Activated naive CD8-positive, alpha-beta T cell treated with anti-CD3 and anti-CD28 coated beads, Interleukin-2, amount 50 U/mL, for 24 hours (primary cell): Measurements from ENCODE around the gene TGM5.
"Not testable (repeated sequence)": the region's sequence is repeated elsewhere in the genome, so short reads cannot be mapped to it uniquely, and the experiment has no call there.

Experiments
- ATAC-seq: fragments of 150-1000 bp; cut with Tn5 transposase; one replicate; pipeline ENCODE4 v1.10.0; 2021
- DNase-seq: peaks from one replicate; pipeline ENCODE4 v3.0.0; 2021
- H3K27ac Mint-ChIP-seq: one replicate; pipeline ENCODE4 v1.8.0; 2021; ENCODE audit warnings: mild to moderate bottlenecking, mixed read lengths
- H3K27me3 Mint-ChIP-seq: one replicate; pipeline ENCODE4 v1.8.0; 2021; ENCODE audit warnings: mixed read lengths
- H3K36me3 Mint-ChIP-seq: one replicate; pipeline ENCODE4 v1.8.0; 2021; ENCODE audit warnings: low read depth, mixed read lengths
- H3K4me1 Mint-ChIP-seq: one replicate; pipeline ENCODE4 v1.8.0; 2021; ENCODE audit warnings: mixed read lengths
- H3K4me3 Mint-ChIP-seq: one replicate; pipeline ENCODE4 v1.8.0; 2021; ENCODE audit warnings: mild to moderate bottlenecking, moderate library complexity, mixed read lengths
- H3K9me3 Mint-ChIP-seq: one replicate; pipeline ENCODE4 v1.8.0; 2021; ENCODE audit warnings: mixed read lengths

The TGM5 gene, protein sequence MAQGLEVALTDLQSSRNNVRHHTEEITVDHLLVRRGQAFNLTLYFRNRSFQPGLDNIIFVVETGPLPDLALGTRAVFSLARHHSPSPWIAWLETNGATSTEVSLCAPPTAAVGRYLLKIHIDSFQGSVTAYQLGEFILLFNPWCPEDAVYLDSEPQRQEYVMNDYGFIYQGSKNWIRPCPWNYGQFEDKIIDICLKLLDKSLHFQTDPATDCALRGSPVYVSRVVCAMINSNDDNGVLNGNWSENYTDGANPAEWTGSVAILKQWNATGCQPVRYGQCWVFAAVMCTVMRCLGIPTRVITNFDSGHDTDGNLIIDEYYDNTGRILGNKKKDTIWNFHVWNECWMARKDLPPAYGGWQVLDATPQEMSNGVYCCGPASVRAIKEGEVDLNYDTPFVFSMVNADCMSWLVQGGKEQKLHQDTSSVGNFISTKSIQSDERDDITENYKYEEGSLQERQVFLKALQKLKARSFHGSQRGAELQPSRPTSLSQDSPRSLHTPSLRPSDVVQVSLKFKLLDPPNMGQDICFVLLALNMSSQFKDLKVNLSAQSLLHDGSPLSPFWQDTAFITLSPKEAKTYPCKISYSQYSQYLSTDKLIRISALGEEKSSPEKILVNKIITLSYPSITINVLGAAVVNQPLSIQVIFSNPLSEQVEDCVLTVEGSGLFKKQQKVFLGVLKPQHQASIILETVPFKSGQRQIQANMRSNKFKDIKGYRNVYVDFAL

DNA sequence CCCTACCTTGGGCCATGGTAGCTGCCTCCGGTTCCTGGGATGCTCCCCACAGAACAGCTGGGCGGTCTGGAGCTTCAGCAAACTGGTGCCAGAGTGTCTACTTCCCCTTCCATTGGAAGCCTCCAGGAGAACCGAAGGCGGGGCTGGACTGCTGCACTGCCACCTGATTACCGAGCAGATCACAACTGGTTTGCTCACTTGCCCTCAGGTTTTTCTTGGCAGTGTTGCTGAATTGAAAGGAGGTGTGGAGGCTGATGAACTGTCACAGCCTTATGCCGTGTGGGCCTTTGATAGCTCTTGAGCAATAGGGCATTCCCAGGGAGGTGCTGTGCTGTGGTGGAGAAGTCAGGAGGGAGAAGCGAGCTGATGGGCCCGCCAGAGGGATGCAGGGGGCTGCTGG is at the start of gene TGM5:
TSS of gene TGM5 (minus strand) at position 95 of the 400 bp plus-strand sequence. CDS start at position 16, 79 bp downstream.
- H3K27ac Mint-ChIP-seq = no peak within 1 kb of the TSS
- DNase-seq (no peak), ATAC-seq (no peak)
- H3K4me1 Mint-ChIP-seq = peaks cover 10% of the 10 kb centered on the region
- no peaks in the 10 kb centered on the region for H3K36me3 Mint-ChIP-seq
- peaks cover 4% of the 10 kb centered on the region for H3K27me3 Mint-ChIP-seq
- H3K9me3 Mint-ChIP-seq = no peaks in the 10 kb centered on the region
- no peak within 1 kb of the TSS for H3K4me3 Mint-ChIP-seq

DNA sequence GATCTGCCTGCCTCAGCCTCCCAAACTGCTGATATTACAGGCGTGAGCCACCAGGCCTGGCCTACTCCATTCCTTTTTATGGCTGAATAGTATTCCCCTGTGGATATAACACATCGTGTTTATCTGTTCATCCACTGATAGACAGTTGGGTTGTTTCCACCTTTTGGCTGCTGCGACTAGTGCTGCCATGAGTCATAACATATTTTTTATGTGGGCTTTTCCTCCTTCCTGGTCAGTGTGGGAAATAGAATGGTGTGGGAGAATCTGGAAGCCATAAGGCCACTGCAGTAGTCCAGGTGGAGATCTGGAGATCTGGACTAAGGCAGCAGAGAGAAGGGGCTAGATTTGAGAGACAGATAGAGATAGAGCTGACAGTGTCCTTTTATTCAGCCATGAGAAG is 47.4 kb upstream of the TGM5 start:
- Mint-ChIP-seq H3K27me3 (peaks cover 27% of the 10 kb centered on the region), H3K27ac (no peak overlapping the region), H3K9me3 (no peaks in the 10 kb centered on the region), H3K4me3 (no peak overlapping the region), H3K36me3 (no peaks in the 10 kb centered on the region), H3K4me1 (no peaks in the 10 kb centered on the region)
- DNase-seq = no peak
- ATAC-seq = no peak

DNA sequence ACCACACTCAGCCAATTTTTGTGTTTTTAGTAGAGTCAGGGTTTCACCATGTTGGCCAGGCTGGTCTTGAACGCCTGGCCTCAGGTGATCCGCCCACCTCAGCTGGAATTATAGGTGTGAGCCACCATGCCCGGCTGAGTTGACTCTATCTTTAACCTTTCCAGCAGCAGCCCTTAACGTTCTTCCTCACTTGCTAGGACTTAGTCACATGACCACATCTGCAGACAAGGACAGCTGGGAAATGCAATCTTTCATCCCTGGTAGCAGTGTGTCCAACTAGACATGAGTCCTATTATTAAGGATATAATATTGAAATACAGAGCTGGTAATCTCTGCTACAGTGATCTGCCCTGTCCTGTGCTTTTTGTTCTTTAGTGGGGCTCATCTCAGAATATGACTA is 45.6 kb upstream of the TGM5 start:
- Mint-ChIP-seq H3K9me3 (no peaks in the 10 kb centered on the region), H3K27ac (no peak overlapping the region), H3K4me3 (no peak overlapping the region), H3K27me3 (peaks cover 32% of the 10 kb centered on the region), H3K4me1 (no peaks in the 10 kb centered on the region), H3K36me3 (no peaks in the 10 kb centered on the region)
- ATAC-seq (no peak), DNase-seq (no peak)

DNA sequence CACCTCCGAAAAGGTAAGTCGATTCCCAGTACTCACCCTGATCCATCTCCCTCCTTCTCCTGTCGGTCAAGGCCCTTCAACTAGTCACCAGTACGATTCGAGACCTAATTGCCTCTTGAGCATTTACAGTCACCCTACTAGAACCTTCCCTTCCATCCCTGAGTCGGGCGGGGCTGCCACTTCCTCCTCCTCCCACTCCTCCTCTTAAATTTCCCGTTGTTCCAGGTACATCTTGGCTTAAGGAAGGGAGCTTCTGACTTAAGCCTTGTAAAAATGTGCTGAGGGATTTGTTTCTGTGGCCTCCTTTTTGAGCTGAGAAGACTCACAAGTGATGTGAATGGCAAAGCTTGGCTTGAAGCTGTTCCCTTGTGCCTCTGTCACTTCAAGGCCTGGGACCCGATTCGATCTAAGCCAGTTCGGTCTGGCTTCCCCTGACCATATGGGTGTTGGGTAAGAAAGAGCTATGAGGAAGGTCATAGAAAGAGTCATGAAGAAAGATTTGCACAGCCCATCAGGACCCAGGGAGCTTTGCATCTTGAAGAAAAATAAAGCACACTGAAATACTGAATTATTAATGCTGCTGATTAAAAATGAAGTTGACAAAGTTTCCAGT is 35.6 kb upstream of the TGM5 start, which contains the start of gene TGM7:
TSS of gene TGM7 (minus strand) at position 51 of the 613 bp plus-strand sequence.
- ATAC-seq = no peak

DNA sequence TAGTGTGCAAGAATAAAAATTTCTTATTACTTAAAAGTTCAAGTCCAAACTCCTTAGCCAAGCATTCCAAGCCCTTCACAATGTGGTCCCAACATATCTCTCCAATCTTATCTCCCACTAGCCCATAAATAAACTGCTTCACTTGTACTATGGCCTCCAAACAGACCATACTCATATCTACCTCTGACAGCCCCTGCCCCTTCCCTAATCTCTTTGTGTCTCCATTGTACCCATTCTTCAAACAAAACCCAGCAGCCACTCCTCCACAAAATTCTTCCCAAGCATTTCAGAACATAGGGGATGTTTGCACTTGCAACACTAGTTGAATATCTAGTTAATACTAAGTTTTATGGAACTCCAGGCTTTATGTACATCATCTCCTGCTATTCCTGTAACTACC is 33.2 kb upstream of the TGM5 start:
- no peak for DNase-seq
- no peak overlapping the region for H3K4me3 Mint-ChIP-seq
- H3K9me3 Mint-ChIP-seq = no peaks in the 10 kb centered on the region
- H3K4me1 Mint-ChIP-seq = no peaks in the 10 kb centered on the region
- H3K36me3 Mint-ChIP-seq = no peaks in the 10 kb centered on the region
- ATAC-seq = no peak
- H3K27ac Mint-ChIP-seq = no peak overlapping the region
- H3K27me3 Mint-ChIP-seq = peaks cover 22% of the 10 kb centered on the region

More for the DNA sequence above, 35.6 kb upstream of the TGM5 start, which contains the start of gene TGM7:
- Mint-ChIP-seq H3K4me3 (no peak within 1 kb of the TSS), H3K36me3 (no peaks in the 10 kb centered on the region), H3K4me1 (no peaks in the 10 kb centered on the region), H3K27me3 (peaks cover 21% of the 10 kb centered on the region), H3K27ac (no peak within 1 kb of the TSS), H3K9me3 (no peaks in the 10 kb centered on the region)
- no peak for DNase-seq

DNA sequence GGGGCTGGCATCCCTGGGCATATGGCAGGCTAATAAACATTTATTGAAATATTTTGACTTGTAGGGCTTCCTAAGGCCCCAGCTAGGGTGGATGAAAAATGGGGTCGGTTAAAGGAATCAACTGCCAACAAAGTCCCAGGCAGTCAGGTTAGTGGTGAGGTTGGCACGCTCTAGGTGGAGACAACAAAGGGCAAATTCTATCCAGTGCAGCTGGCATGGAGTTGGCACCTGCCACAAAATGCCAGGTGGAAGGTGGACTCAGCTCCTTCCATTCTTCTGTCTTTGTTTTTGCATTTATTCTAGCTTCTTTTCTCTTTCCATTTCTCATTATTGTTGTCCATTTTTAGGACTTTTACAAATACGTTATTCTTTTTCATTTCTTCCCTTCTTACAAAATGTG is 32.7 kb upstream of the TGM5 start:
- peaks cover 26% of the 10 kb centered on the region for H3K27me3 Mint-ChIP-seq
- ATAC-seq (no peak), DNase-seq (no peak)
- no peak overlapping the region for H3K4me3 Mint-ChIP-seq
- no peak overlapping the region for H3K27ac Mint-ChIP-seq
- no peaks in the 10 kb centered on the region for H3K36me3 Mint-ChIP-seq
- H3K4me1 Mint-ChIP-seq = no peaks in the 10 kb centered on the region
- H3K9me3 Mint-ChIP-seq = no peaks in the 10 kb centered on the region

DNA sequence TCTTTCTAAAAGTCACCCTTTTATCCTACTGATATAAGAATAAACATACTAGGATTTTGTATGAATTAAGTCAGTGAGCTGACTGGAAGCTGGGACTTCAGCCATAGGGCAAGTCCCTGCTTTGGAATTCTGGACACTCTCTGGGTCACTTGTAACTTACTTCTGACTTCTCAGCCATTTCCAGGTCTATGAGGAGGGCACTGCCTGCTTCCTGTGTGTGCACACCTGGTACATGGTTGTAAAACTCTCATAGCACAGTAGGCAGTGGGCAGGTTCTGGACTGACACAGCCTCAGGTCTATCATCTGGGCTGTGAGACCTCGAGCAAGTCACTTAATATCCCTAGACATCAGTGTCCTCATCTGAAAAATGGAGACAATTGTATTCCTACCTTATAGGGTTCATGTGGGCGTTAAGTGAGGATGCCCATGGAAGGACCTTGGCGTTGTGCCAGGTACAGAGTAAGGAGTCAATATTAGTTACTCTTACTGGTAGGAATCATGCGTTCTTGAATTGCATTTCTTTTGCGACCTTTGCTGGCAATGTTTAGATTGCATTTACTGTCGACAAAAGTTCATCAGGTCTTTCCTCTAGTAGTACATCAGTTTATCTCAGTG is 27.5 kb upstream of the TGM5 start:
- no peak for DNase-seq
- Mint-ChIP-seq H3K4me3 (no peak overlapping the region), H3K9me3 (no peaks in the 10 kb centered on the region), H3K27ac (no peak overlapping the region), H3K4me1 (peaks cover 1% of the 10 kb centered on the region), H3K27me3 (peaks cover 32% of the 10 kb centered on the region), H3K36me3 (no peaks in the 10 kb centered on the region)
- ATAC-seq = no peak

DNA sequence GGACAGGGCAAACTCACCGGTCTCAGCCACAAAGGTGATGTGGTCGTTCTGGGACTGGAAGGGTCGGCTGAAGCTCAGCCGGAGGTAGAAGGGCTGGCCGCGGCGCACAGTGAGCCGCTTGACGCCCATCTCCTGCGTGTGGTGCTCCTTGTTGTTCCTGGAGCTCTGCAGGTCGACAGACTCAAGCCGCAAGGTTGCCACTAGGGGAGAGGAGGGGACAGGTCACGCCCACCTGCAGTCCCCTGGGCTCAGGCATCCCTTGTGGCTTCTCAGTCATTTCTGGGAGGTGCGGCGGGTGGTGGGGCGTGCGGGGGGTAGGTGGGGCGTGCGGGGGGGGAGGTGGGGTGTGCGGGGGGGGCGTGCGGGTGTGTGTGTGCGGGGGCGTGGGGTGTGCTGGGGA is 26.7 kb upstream of the TGM5 start:
- Mint-ChIP-seq H3K27me3 (peaks cover 32% of the 10 kb centered on the region), H3K36me3 (no peaks in the 10 kb centered on the region), H3K4me1 (peaks cover 1% of the 10 kb centered on the region), H3K9me3 (no peaks in the 10 kb centered on the region), H3K4me3 (no peak overlapping the region), H3K27ac (no peak overlapping the region)
- ATAC-seq (peak; percentile 57), DNase-seq (no peak)

DNA sequence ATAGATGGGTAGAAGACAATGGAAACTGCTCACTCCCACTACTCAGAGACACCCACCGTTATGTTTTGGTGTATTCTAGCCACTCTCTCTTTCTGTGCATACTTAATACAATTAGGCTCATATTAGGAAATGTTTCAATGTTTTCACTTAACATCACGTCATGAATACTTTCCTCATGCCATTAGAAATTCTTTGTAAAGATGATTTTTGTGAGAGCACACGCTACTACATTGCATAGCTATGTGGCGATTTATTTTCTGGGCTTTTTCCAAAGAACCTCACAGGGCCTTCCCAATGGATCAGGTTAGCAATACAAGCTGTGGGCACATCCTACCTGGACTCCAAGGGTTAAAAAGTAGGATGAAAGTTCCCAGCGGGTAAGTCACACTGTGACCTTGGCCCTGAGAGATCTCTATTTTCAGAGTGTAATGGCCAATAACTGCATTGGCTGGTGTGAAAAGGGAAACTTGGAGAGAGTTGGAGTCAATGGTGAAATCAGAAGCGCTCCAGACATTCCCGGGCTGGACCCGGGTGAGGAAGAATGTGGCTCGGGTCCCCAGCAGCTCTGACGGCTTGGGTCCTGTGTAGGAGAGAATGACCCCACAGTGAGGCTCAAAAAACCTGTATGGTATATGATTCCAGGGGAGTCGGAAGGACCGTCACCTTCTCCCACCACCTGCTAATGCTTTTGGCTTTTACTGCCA is 25.8 kb upstream of the TGM5 start:
- ATAC-seq (no peak), DNase-seq (no peak)
- H3K9me3 Mint-ChIP-seq = no peaks in the 10 kb centered on the region
- H3K4me1 Mint-ChIP-seq = peaks cover 1% of the 10 kb centered on the region
- no peak overlapping the region for H3K27ac Mint-ChIP-seq
- peaks cover 35% of the 10 kb centered on the region for H3K27me3 Mint-ChIP-seq
- no peak overlapping the region for H3K4me3 Mint-ChIP-seq
- H3K36me3 Mint-ChIP-seq = no peaks in the 10 kb centered on the region

DNA sequence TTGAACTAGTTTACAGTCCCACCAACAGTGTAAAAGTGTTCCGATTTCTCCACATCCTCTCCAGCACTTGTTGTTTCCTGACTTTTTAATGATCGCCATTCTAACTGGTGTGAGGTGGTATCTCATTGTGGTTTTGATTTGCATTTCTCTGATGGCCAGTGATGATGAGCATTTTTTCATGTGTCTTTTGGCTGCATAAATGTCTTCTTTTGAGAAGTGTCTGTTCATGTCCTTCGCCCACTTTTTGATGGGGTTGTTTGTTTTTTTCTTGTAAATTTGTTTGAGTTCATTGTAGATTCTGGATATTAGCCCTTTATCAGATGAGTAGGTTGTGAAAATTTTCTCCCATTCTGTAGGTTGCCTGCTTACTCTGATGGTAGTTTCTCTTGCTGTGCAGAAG is 22.9 kb upstream of the TGM5 start:
- not testable (repeated sequence) for DNase-seq, H3K36me3 Mint-ChIP-seq, H3K27ac Mint-ChIP-seq, H3K4me3 Mint-ChIP-seq, H3K4me1 Mint-ChIP-seq, ATAC-seq, H3K9me3 Mint-ChIP-seq
- peaks cover 19% of the 10 kb centered on the region for H3K27me3 Mint-ChIP-seq

DNA sequence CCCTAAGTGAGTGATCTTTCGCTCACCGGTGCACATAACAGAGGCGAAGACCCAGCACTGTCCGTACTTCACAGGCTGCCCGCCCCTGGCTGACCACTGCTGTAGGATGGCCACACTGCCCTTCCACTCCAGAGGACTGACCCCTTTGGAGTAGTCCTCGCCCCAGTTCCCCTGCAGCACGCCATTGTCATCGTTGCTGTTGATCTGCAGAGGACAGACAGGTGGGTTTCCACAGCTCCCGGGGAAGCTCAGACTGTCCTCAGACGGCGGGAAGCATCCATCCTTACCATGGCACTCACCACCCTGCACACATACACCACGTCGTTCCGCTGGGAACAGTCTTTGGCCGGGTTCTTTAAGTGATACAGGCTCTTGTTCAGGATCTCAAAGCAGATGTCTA is 20.5 kb upstream of the TGM5 start:
- DNase-seq (no peak), ATAC-seq (no peak)
- no peak overlapping the region for H3K4me3 Mint-ChIP-seq
- H3K27me3 Mint-ChIP-seq = peaks cover 6% of the 10 kb centered on the region
- H3K9me3 Mint-ChIP-seq = no peaks in the 10 kb centered on the region
- H3K27ac Mint-ChIP-seq = no peak overlapping the region
- no peaks in the 10 kb centered on the region for H3K36me3 Mint-ChIP-seq
- no peaks in the 10 kb centered on the region for H3K4me1 Mint-ChIP-seq

DNA sequence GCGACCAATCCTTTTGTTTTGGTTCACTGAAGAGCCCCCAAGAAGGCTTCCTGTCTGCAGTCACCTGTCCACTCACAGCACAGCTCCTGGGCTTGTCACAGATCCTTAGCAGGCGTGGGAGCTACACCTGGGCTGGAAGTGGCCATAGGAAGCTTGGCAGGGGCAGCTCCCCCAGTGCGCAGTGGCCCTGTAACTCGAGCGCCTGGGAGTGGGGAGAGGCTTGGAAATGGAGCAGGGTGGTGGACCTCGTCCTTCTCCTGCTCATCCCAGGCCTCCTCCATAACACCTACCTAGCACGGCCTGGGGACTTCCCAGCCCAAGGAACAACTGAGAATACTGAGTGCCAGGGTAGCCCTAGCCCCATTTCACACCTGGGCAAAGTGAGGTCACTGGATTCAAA is 19.3 kb upstream of the TGM5 start:
- Mint-ChIP-seq H3K36me3 (no peaks in the 10 kb centered on the region), H3K4me1 (no peaks in the 10 kb centered on the region), H3K4me3 (no peak overlapping the region), H3K9me3 (no peaks in the 10 kb centered on the region), H3K27me3 (peaks cover 6% of the 10 kb centered on the region), H3K27ac (no peak overlapping the region)
- ATAC-seq (no peak), DNase-seq (no peak)

DNA sequence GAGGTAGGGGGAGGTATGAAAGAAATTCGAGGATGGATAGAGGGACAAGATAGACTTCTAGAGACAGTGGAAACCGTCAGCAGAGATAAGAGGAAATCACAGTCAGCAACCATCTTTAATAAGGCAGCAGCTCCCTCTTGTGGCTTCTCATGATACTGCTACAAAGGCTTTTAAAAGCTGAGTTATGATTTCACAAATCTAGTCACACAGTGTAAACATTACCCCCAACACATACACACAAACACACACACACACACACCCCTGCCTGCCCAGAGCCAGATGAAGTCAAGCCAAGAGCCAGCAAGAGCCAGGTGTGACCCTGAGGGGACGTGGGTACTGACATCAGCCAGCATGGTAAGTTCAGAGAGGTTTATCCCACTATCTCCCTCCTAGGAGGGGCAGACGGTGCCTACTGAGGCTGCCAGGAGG is 18.9 kb upstream of the TGM5 start:
- H3K9me3 Mint-ChIP-seq = no peaks in the 10 kb centered on the region
- H3K36me3 Mint-ChIP-seq = no peaks in the 10 kb centered on the region
- no peak overlapping the region for H3K27ac Mint-ChIP-seq
- peak; percentile 58 for DNase-seq
- H3K27me3 Mint-ChIP-seq = peaks cover 6% of the 10 kb centered on the region
- H3K4me3 Mint-ChIP-seq = no peak overlapping the region
- peak; percentile 64 for ATAC-seq
- H3K4me1 Mint-ChIP-seq = no peaks in the 10 kb centered on the region

DNA sequence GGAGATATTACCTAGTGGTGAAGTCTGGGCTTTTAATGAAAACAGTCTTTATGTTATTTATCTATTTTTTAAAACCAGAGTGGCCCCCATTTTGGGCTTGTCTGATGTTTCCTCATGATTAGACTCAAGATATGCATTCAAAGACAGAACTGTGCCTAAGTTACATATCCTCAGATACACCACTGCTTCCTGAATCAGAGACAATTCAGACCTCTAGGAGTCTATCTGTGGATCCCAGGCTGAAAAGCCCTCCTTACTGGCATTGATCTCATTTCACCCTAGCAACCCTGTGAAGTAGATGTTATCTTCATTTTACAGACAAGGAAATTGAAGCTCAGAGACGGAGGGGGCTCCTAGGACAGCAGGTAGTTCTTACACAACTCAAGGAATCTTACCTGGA is 16.8 kb upstream of the TGM5 start:
- Mint-ChIP-seq H3K27me3 (peaks cover 6% of the 10 kb centered on the region), H3K9me3 (no peaks in the 10 kb centered on the region), H3K4me3 (no peak overlapping the region)

More for the DNA sequence above, 16.8 kb upstream of the TGM5 start:
- no peak overlapping the region for H3K27ac Mint-ChIP-seq
- H3K36me3 Mint-ChIP-seq = no peaks in the 10 kb centered on the region
- DNase-seq (no peak), ATAC-seq (no peak)
- H3K4me1 Mint-ChIP-seq = no peaks in the 10 kb centered on the region
